IMR-90 (cell line): Measurements from ENCODE around the gene DRC3. TPM values are rescaled to one million over a fixed set of nuclear protein-coding genes. Genes with fewer than 3 reads are reported as not detected.

Experiments used
- ATAC-seq: fragments of 200-7000 bp; cut with Tn5 transposase; 2 replicates; pipeline ENCODE4 v1.9.1; 2020; ENCODE audit warnings: low read depth, mild to moderate bottlenecking, moderate library complexity
- BruUV-seq: library from RNA; stranded (reverse); fragments of 400-500 nt; replicated peaks from 2 replicates; lab custom pipeline; 2021; lab: Mats Ljungman, UMichigan
- CTCF ChIA-PET: fragments of 300-600 bp; formaldehyde crosslinking; extraction: SDS; loops from one replicate; lab custom pipeline; 2021; ENCODE audit warnings: antibody characterized with exemption; lab: Yijun Ruan, JAX
- POLR2A ChIA-PET: fragments of 300-600 bp; sonication (Branson Sonifier 250); formaldehyde crosslinking; loops from one replicate; lab custom pipeline; 2022; ENCODE audit warnings: antibody characterized with exemption; ENCODE audit not compliant: unreplicated experiment; lab: Charles Lee
- DNase-seq: peaks from one replicate; pipeline ENCODE4 v3.0.0; 2013
- H2AFZ ChIP-seq: replicated peaks from 2 replicates; pipeline ENCODE3; 2013; ENCODE audit warnings: low read length, mild to moderate bottlenecking; ENCODE audit not compliant: poor library complexity
- H2AK5ac ChIP-seq: 2 replicates; pipeline ENCODE4 v1.6.1; 2013; ENCODE audit warnings: low read depth, low read length, inconsistent platforms
- H2AK9ac ChIP-seq: replicated peaks from 2 replicates; pipeline ENCODE3; 2013; ENCODE audit warnings: mild to moderate bottlenecking, low read depth, low read length, moderate library complexity; ENCODE audit not compliant: poor library complexity
- H2BK120ac ChIP-seq: 2 replicates; pipeline ENCODE4 v1.6.1; 2013; ENCODE audit warnings: low read depth, low read length, inconsistent platforms
- H2BK15ac ChIP-seq: 3 replicates; pipeline ENCODE4 v1.6.1; 2013; ENCODE audit warnings: low read depth, low read length, inconsistent platforms
- H2BK20ac ChIP-seq: 2 replicates; pipeline ENCODE4 v1.6.1; 2013; ENCODE audit warnings: low read depth, mild to moderate bottlenecking, inconsistent platforms, low read length, moderate library complexity
- H2BK5ac ChIP-seq: 2 replicates; pipeline ENCODE4 v1.6.1; 2013; ENCODE audit warnings: mild to moderate bottlenecking, low read depth, low read length, inconsistent platforms; ENCODE audit not compliant: poor library complexity, severe bottlenecking
- H3K14ac ChIP-seq: replicated peaks from 2 replicates; pipeline ENCODE4 v1.6.1; 2013; ENCODE audit warnings: low read depth, low read length, inconsistent platforms
- H3K18ac ChIP-seq: 2 replicates; pipeline ENCODE4 v1.6.1; 2013; ENCODE audit warnings: low read depth, low read length, control low read depth
- H3K23ac ChIP-seq: 2 replicates; pipeline ENCODE4 v1.6.1; 2013; ENCODE audit warnings: low read depth, low read length, inconsistent platforms
- H3K27ac ChIP-seq: 2 replicates; pipeline ENCODE4 v1.5.1; 2013; ENCODE audit warnings: mild to moderate bottlenecking, control low read depth, low read length; ENCODE audit not compliant: insufficient read depth
- H3K27me3 ChIP-seq: 2 replicates; pipeline ENCODE4 v1.6.1; 2013; ENCODE audit warnings: low read length; ENCODE audit not compliant: control insufficient read depth, insufficient read depth
- H3K36me3 ChIP-seq: 2 replicates; pipeline ENCODE4 v1.6.1; 2013; ENCODE audit warnings: low read length, mixed read lengths; ENCODE audit not compliant: control insufficient read depth, insufficient read depth
- H3K4ac ChIP-seq: 2 replicates; pipeline ENCODE4 v1.6.1; 2013; ENCODE audit warnings: low read depth, low read length, inconsistent platforms
- H3K4me1 ChIP-seq: 2 replicates; pipeline ENCODE4 v1.6.1; 2013; ENCODE audit warnings: low read length, mixed read lengths; ENCODE audit not compliant: control insufficient read depth, insufficient read depth
- H3K4me2 ChIP-seq: 2 replicates; pipeline ENCODE4 v1.6.1; 2013; ENCODE audit warnings: low read depth, mild to moderate bottlenecking, control low read depth, low read length, moderate library complexity
- H3K4me3 ChIP-seq: 2 replicates; pipeline ENCODE4 v1.5.1; 2013; ENCODE audit warnings: low read depth, mild to moderate bottlenecking, control low read depth, low read length, moderate library complexity; ENCODE audit not compliant: insufficient read depth
- H3K56ac ChIP-seq: 2 replicates; pipeline ENCODE4 v1.6.1; 2013; ENCODE audit warnings: low read length, inconsistent platforms; ENCODE audit not compliant: insufficient read depth; ENCODE audit errors: extremely low read depth
- H3K79me1 ChIP-seq, 2 experiments: 2 replicates each; pipeline ENCODE4 v1.6.1; 2013; ENCODE audit warnings: low read length in 2 of 2, inconsistent platforms in 1 of 2, low read depth in 1 of 2
- H3K9ac ChIP-seq: 2 replicates; pipeline ENCODE4 v1.6.1; 2013; ENCODE audit warnings: low read depth, low read length, control low read depth
- H3K9me1 ChIP-seq: 2 replicates; pipeline ENCODE4 v1.6.1; 2013; ENCODE audit warnings: low read length, inconsistent platforms; ENCODE audit not compliant: insufficient read depth
- H3K9me3 ChIP-seq: 2 replicates; pipeline ENCODE4 v1.6.1; 2013; ENCODE audit warnings: low read length; ENCODE audit not compliant: control insufficient read depth, insufficient read depth
- H4K20me1 ChIP-seq: 2 replicates; pipeline ENCODE4 v1.6.1; 2013; ENCODE audit warnings: low read length, inconsistent platforms; ENCODE audit not compliant: insufficient read depth
- H4K5ac ChIP-seq: 2 replicates; pipeline ENCODE4 v1.6.1; 2013; ENCODE audit warnings: mild to moderate bottlenecking, low read depth, low read length, control low read depth
- H4K8ac ChIP-seq, 2 experiments: 2 replicates each; pipeline ENCODE4 v1.6.1; 2013; ENCODE audit warnings: low read depth in 2 of 2, low read length in 2 of 2, control low read depth in 1 of 2, inconsistent platforms in 1 of 2
- H4K91ac ChIP-seq: 2 replicates; pipeline ENCODE4 v1.6.1; 2013; ENCODE audit warnings: low read depth, low read length, inconsistent platforms; ENCODE audit not compliant: insufficient read depth
- CHD1 ChIP-seq: IDR thresholded peaks from 2 replicates; pipeline ENCODE4 v1.6.1; 2012; ENCODE audit warnings: low read depth, low read length, improper control_type of control experiment
- WGBS, 2 experiments: methylation state at CpG; one replicate each; pipeline versions ENCODE4 v1.1.5 to v1.1.7; 2013; ENCODE audit warnings: missing lambda C conversion rate in 2 of 2; ENCODE audit not compliant: insufficient read length in 1 of 2; ENCODE audit errors: extremely low coverage in 2 of 2; 5-methylcytosine and 5-hydroxymethylcytosine counted together
- dilution Hi-C: fragments of 300-500 bp; cut with HindIII; formaldehyde crosslinking; loops from one replicate; pipeline ENCODE4 v1.14.3; 2018; ENCODE audit warnings: low sequenced_read_pairs; ENCODE audit not compliant: unreplicated experiment
- in situ Hi-C: fragments of 300-500 bp; cut with MboI; formaldehyde crosslinking; loops from 3 replicates; pipeline ENCODE4 v1.14.3; 2019; ENCODE audit warnings: low sequenced_read_pairs, inconsistent platforms, mixed read lengths
- intact Hi-C: fragments of 100-400 bp; cut with micrococcal nuclease; formaldehyde crosslinking; loops from 2 replicates; pipeline ENCODE4 v1.10.0; 2022
- polyA plus RNA-seq, 3 experiments: library from polyadenylated mRNA; depleted of rRNA; stranded (reverse); fragments of >200 nt; gene quantifications; 2 replicates each; pipeline ENCODE4 v1.2.3, GENCODE V29; 2012; ENCODE audit warnings: low replicate concordance in 1 of 3
- total RNA-seq: library from RNA; depleted of rRNA; stranded (reverse); fragments of >200 nt; gene quantifications from 2 replicates; pipeline ENCODE4 v1.2.3, GENCODE V29; 2012

The DRC3 gene
- total and polyA plus RNA-seq, 2 of the 4 experiments (the other 2 are of a cell fraction): 0.55 to 0.72 TPM

GRCh38 chr17:18017958-18018357, 45.3 kb downstream of the DRC3 start:
- WGBS, 2 experiments: no CpG with 5 or more reads among the region's 3 CpGs
- ChIA-PET CTCF (no interaction called here), POLR2A (interaction anchor here (0.6 kb wide), 1 partner anchor 52 kb away, joined by 3 read pairs; no protein-coding TSS in a partner anchor)
- H3K4ac ChIP-seq: no peak overlapping the region
- no TSS peak for BruUV-seq
- no peak overlapping the region for H3K23ac ChIP-seq
- H3K14ac ChIP-seq: no peak overlapping the region
- dilution Hi-C loops (no loop called here), intact Hi-C loops (no loop called here), in situ Hi-C loops (no loop called here)
- H4K8ac ChIP-seq: no peak overlapping the region
- no peak overlapping the region for H2BK5ac ChIP-seq
- peaks cover 0 to 6% of the 10 kb centered on the region in 2 experiments; a peak in 1 of 4 replicates for H3K79me1 ChIP-seq
- no peak overlapping the region for H3K56ac ChIP-seq
- no peak overlapping the region for H4K91ac ChIP-seq
- H2AFZ ChIP-seq: no peak overlapping the region
- H4K20me1 ChIP-seq: no peaks in the 10 kb centered on the region
- H3K4me2 ChIP-seq: no peak overlapping the region
- peak; percentile 62 for DNase-seq
- no peaks in the 10 kb centered on the region; the same call in 1 of the 2 replicates for H3K9me1 ChIP-seq
- no peak overlapping the region for H3K4me3 ChIP-seq
- H3K27me3 ChIP-seq: no peaks in the 10 kb centered on the region
- no peak overlapping the region for H2AK5ac ChIP-seq
- TF ChIP-seq CHD1: no peak
- H4K5ac ChIP-seq: no peak overlapping the region
- no peak overlapping the region for H3K9ac ChIP-seq
- H2BK20ac ChIP-seq: no peak overlapping the region
- H2AK9ac ChIP-seq: no peak overlapping the region
- no peaks in the 10 kb centered on the region for H3K9me3 ChIP-seq
- H3K36me3 ChIP-seq: peaks cover 14% of the 10 kb centered on the region
- H2BK15ac ChIP-seq: no peak overlapping the region
- H3K18ac ChIP-seq: no peak overlapping the region
- ATAC-seq: peak; percentile 71
- H3K27ac ChIP-seq: no peak overlapping the region
- H3K4me1 ChIP-seq: no peaks in the 10 kb centered on the region
- no peak overlapping the region for H2BK120ac ChIP-seq
